ENCODE measurements around the gene MYO5C.
"Not testable (repeated sequence)": the region's sequence is repeated elsewhere in the genome, so short reads cannot be mapped to it uniquely, and the experiment has no call there.

DNA sequence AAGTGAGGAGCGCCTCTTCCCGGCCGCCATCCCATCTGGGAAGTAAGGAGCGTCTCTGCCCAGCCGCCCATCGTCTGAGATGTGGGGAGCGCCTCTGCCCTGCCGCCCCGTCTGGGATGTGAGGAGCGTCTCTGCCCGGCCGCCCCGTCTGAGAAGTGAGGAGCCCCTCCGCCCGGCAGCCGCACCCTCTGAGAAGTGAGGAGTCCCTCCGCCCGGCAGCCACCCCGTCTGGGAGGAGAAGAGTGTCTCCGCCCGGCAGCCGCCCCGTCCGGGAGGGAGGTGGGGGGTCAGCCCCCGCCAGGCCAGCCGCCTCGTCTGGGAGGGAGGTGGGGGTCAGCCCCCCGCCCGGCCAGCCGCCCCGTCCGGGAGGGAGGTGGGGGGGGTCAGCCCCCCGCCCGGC lies 9.7 kb downstream of the MYO5C start:
- TF ChIP-seq, protein P1, sequence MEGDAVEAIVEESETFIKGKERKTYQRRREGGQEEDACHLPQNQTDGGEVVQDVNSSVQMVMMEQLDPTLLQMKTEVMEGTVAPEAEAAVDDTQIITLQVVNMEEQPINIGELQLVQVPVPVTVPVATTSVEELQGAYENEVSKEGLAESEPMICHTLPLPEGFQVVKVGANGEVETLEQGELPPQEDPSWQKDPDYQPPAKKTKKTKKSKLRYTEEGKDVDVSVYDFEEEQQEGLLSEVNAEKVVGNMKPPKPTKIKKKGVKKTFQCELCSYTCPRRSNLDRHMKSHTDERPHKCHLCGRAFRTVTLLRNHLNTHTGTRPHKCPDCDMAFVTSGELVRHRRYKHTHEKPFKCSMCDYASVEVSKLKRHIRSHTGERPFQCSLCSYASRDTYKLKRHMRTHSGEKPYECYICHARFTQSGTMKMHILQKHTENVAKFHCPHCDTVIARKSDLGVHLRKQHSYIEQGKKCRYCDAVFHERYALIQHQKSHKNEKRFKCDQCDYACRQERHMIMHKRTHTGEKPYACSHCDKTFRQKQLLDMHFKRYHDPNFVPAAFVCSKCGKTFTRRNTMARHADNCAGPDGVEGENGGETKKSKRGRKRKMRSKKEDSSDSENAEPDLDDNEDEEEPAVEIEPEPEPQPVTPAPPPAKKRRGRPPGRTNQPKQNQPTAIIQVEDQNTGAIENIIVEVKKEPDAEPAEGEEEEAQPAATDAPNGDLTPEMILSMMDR (conservative IDR thresholded peaks at IDR 0.05): not testable (repeated sequence)
- TF ChIP-seq ZFX (IDR thresholded peaks at IDR 0.05): not testable (repeated sequence)
